ENCODE data around the gene VANGL1. TPM values are rescaled to one million over a fixed set of nuclear protein-coding genes. Genes with fewer than 3 reads are reported as not detected.

Gene VANGL1
- polyA plus RNA-seq (2012; ENCODE audit: insufficient read depth, insufficient read length, low read depth): 2.8 TPM

DNA sequence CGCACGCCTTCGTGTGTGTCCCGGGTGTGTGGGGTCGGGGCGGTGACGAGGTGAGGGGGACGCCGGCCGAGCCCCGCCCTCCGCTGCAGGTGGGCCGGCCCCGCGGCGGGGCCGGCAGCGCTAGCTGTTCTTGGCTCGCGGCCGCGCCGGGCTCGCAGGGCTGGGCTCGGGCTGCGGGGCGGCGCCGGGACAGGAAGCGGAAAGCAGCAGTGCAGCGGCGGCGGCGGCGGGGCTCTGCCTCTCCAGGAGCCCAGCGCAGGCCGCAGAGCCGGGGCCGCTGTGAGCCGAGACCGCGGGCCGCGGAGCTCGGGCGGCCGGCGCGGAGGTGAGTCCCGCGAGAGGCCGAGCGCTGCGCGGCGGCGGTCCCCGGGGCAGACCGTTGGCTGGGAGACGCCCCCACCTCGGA is at the start of gene VANGL1:
Gene VANGL1, plus strand, starts transcription at position 209 of the 406 bp plus-strand sequence. CDS start 9,444 bp downstream, outside the sequence.
- Histone ChIP-seq H3K36me3 (no peaks in the 10 kb centered on the region), H3K9me3 (peaks cover 3% of the 10 kb centered on the region), H3K27me3 (peaks cover 18% of the 10 kb centered on the region), H3K4me1 (no peaks in the 10 kb centered on the region), H3K4me3 (ENCODE audit: low read depth, low read length) (peak within 1 kb of the TSS; percentile 64)
- DNase-seq: peak; percentile 62
- TF ChIP-seq, protein P1, sequence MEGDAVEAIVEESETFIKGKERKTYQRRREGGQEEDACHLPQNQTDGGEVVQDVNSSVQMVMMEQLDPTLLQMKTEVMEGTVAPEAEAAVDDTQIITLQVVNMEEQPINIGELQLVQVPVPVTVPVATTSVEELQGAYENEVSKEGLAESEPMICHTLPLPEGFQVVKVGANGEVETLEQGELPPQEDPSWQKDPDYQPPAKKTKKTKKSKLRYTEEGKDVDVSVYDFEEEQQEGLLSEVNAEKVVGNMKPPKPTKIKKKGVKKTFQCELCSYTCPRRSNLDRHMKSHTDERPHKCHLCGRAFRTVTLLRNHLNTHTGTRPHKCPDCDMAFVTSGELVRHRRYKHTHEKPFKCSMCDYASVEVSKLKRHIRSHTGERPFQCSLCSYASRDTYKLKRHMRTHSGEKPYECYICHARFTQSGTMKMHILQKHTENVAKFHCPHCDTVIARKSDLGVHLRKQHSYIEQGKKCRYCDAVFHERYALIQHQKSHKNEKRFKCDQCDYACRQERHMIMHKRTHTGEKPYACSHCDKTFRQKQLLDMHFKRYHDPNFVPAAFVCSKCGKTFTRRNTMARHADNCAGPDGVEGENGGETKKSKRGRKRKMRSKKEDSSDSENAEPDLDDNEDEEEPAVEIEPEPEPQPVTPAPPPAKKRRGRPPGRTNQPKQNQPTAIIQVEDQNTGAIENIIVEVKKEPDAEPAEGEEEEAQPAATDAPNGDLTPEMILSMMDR (IDR thresholded peaks at IDR 0.05; ENCODE audit: low read depth, low read length): no peak

DNA sequence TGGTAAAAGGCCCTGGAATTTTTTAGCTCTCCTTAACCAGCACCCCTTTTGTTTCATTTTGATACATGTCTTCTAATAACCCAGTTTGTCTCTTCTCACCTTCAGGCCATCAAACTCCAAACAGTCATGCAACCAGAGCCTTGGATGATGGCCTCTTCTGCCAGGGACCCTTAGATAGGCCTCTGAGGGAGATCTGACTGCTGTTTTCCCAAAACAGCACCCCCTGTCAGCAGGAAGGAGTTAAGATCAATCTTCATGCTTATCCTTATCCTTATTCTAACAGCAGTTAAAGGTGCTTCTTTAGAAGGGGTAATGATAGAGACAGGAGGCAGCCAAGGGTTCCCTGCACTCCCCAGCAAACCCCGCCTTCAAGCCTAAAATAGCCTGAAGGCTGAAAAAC is 49.5 kb upstream of the VANGL1 start:
- no peaks in the 10 kb centered on the region for H3K4me1 ChIP-seq
- no peaks in the 10 kb centered on the region for H3K9me3 ChIP-seq
- DNase-seq: no peak
- no peaks in the 10 kb centered on the region for H3K27me3 ChIP-seq
- H3K36me3 ChIP-seq: no peaks in the 10 kb centered on the region
- TF ChIP-seq, protein P1 (IDR thresholded peaks at IDR 0.05; ENCODE audit: low read depth, low read length): no peak
- no peak overlapping the region for H3K4me3 ChIP-seq (ENCODE audit: low read depth, low read length)

DNA sequence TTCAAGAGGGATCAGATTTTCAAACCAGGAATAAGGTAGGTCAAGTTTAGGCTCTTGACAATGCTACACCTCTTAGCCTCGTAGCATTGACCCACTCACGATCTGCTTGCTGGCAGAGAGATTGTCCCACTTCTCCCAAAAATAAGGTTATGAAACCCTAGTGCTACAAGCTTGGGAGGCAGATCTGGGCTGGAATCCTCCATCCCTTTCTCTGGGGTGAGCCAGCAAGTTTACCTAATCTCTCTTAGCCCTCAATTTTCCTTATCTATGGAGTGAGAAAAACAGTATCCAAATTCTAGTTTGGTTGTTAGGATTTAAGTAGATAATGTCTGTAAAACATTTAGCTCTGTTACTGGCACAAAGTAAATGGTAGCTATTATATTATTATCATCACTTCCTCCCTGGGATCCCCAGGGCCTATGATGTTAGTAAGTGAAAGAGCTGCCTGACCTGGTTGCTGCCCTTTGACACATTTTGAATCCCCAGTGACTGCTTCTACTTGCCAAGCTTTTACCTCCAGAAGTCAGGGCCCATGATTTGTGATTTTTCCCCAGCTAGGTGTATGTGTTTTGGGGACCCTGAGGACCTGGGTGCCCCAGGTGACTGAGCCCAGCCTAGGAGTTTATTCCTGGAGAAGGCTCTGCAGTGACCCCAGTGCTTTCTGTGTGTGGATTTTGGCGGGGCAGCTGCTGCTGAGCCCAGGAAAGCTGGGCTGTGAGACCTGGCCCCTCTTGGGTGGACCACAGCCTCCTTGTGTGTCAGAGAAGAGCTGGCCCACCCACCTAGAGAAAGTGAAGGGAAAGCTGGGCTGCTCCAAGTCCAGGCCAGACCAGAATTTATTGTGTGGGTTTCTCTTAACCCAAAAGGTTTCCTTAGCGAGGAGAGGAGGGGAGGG is 48.2 kb upstream of the VANGL1 start:
- H3K9me3 ChIP-seq: no peaks in the 10 kb centered on the region
- no peaks in the 10 kb centered on the region for H3K27me3 ChIP-seq
- DNase-seq: no peak
- TF ChIP-seq, protein P1 (IDR thresholded peaks at IDR 0.05; ENCODE audit: low read depth, low read length): no peak
- no peaks in the 10 kb centered on the region for H3K36me3 ChIP-seq
- no peaks in the 10 kb centered on the region for H3K4me1 ChIP-seq
- H3K4me3 ChIP-seq (ENCODE audit: low read depth, low read length): no peak overlapping the region

DNA sequence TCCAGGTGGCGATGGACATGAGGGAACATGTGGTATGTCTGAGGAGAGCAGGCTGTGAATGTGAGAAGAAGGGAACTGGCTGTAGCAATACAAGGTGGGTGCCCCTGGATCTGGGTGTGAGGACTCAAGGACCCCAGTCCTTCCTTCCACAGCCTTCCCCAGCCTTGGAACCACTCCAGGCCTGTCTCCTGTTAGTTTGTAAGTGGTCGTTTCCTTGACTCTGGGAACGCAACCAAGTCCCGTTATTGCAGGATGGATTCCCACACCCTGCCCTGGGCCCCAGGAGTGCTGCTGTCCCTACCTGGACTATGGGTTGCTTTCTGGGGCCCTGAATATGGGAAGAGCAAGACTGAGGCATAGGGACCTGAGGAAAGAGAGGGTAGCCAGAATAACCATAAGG is 47.2 kb upstream of the VANGL1 start:
- no peak for DNase-seq
- no peaks in the 10 kb centered on the region for H3K36me3 ChIP-seq

DNA sequence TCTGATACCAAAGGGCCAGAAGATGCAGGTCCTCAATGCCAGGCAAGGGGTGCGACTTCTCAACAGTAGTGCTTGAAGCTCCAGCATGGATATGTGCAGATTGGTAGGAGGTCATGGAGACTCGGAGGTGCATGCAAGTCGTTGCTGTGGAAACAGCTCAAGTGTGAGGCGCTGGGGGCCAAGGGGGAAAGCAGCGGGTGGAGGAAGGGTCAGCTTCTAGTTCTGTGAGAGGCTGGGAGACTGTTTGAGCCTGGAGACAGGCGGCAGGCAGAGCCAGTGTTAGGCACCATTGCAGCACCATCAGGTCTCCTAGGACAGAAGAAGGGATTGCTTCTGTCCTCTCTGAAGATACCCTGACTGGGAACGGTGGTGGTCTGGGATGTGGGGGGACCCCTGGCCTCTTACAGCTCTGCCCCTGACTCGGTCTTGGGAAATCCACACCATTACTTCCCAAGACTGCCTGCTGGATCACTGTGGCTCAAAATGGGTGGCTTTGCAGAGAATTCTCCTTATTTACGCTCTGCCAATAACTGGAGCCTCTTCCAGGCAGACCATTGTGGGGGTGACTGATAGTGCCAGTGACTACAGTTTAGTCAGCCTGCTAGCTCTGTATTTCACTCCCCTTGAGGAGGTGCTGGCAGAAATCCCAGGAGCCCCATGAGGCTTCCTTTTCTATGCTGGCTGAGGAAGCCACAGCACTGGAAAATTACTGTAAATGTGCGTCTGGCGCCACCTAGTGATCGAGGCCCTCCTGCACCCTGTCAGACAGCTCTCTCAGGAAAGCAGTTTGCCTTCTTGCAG is 46.3 kb upstream of the VANGL1 start:
- H3K4me1 ChIP-seq: no peaks in the 10 kb centered on the region
- H3K27me3 ChIP-seq: no peaks in the 10 kb centered on the region
- TF ChIP-seq, protein P1 (IDR thresholded peaks at IDR 0.05; ENCODE audit: low read depth, low read length): peak; percentile 93
- H3K4me3 ChIP-seq (ENCODE audit: low read depth, low read length): no peak overlapping the region
- no peaks in the 10 kb centered on the region for H3K36me3 ChIP-seq
- H3K9me3 ChIP-seq: no peaks in the 10 kb centered on the region
- DNase-seq: peak; percentile 80

More for the DNA sequence above, 47.2 kb upstream of the VANGL1 start:
- Histone ChIP-seq H3K27me3 (no peaks in the 10 kb centered on the region), H3K4me3 (ENCODE audit: low read depth, low read length) (no peak overlapping the region), H3K9me3 (no peaks in the 10 kb centered on the region), H3K4me1 (no peaks in the 10 kb centered on the region)
- TF ChIP-seq, protein P1 (IDR thresholded peaks at IDR 0.05; ENCODE audit: low read depth, low read length): no peak
